ENCODE measurements around the gene SLC26A6. TPM values are rescaled to one million over a fixed set of nuclear protein-coding genes. Genes with fewer than 3 reads are reported as not detected.

The SLC26A6 gene
- polyA plus RNA-seq, 1 experiment, result 23.1 TPM

GRCh38 chr3:48634661-48635221, 520 bp downstream of the SLC26A6 start:
- Histone ChIP-seq H3K4me3 (ENCODE audit: low read depth, low read length) (peak overlapping the region; percentile 86), H3K9me3 (ENCODE audit: control insufficient read depth, insufficient read depth, low read length) (peaks cover 3% of the 10 kb centered on the region; the same call in 1 of the 2 replicates), H3K27me3 (ENCODE audit: control insufficient read depth, insufficient read depth, low read length) (peaks cover under 1% of the 10 kb centered on the region), H3K27ac (ENCODE audit: low read depth, low read length) (peak overlapping the region; percentile 47)
- DNase-seq (ENCODE audit: low read depth, low spot score), result no peak
- CTCF ChIA-PET, result interaction anchor here (0.6 to 2.7 kb wide), 13 partner anchors 10 to 199 kb away, joined by 3 to 18 read pairs (median 4); partner anchors contain the start of genes CELSR3 and NCKIPSD
- POLR2A ChIA-PET, result interaction anchor here (0.9 to 2.2 kb wide), 11 partner anchors 12 to 162 kb away, joined by 3 to 19 read pairs (median 5); partner anchors contain the start of gene CELSR3
- TF ChIP-seq, protein P1, sequence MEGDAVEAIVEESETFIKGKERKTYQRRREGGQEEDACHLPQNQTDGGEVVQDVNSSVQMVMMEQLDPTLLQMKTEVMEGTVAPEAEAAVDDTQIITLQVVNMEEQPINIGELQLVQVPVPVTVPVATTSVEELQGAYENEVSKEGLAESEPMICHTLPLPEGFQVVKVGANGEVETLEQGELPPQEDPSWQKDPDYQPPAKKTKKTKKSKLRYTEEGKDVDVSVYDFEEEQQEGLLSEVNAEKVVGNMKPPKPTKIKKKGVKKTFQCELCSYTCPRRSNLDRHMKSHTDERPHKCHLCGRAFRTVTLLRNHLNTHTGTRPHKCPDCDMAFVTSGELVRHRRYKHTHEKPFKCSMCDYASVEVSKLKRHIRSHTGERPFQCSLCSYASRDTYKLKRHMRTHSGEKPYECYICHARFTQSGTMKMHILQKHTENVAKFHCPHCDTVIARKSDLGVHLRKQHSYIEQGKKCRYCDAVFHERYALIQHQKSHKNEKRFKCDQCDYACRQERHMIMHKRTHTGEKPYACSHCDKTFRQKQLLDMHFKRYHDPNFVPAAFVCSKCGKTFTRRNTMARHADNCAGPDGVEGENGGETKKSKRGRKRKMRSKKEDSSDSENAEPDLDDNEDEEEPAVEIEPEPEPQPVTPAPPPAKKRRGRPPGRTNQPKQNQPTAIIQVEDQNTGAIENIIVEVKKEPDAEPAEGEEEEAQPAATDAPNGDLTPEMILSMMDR (IDR thresholded peaks at IDR 0.05; ENCODE audit: low read depth, low read length), result no peak

- peaks cover 3% of the 10 kb centered on the region; the same call in 1 of the 2 replicates for H3K9me3 ChIP-seq (ENCODE audit: control insufficient read depth, insufficient read depth, low read length)
- H3K4me3 ChIP-seq (ENCODE audit: low read depth, low read length), result peak overlapping the region; percentile 86
- DNase-seq (ENCODE audit: low read depth, low spot score), result no peak
- H3K27me3 ChIP-seq (ENCODE audit: control insufficient read depth, insufficient read depth, low read length), result no peaks in the 10 kb centered on the region
- TF ChIP-seq, protein P1 (IDR thresholded peaks at IDR 0.05; ENCODE audit: low read depth, low read length), result no peak
- H3K27ac ChIP-seq (ENCODE audit: low read depth, low read length), result no peak overlapping the region
- POLR2A ChIA-PET, result interaction anchor here (0.6 kb wide), 1 partner anchor 32 kb away, joined by 5 read pairs; no protein-coding TSS in a partner anchor
- CTCF ChIA-PET, result interaction anchor here (2.7 kb wide), 1 partner anchor 29 kb away, joined by 13 read pairs; the partner anchor contains the start of gene CELSR3
Measured at GRCh38 chr3:48633743-48634142, 1.5 kb downstream of the SLC26A6 start.

GRCh38 chr3:48633256-48633655, 2.0 kb downstream of the SLC26A6 start:
- no peak overlapping the region for H3K27ac ChIP-seq (ENCODE audit: low read depth, low read length)
- POLR2A ChIA-PET, result interaction anchor here (0.6 kb wide), 1 partner anchor 32 kb away, joined by 5 read pairs; no protein-coding TSS in a partner anchor
- DNase-seq (ENCODE audit: low read depth, low spot score), result no peak
- CTCF ChIA-PET, result no interaction called here
- H3K9me3 ChIP-seq (ENCODE audit: control insufficient read depth, insufficient read depth, low read length), result peaks cover 3% of the 10 kb centered on the region; the same call in 1 of the 2 replicates
- TF ChIP-seq, protein P1 (IDR thresholded peaks at IDR 0.05; ENCODE audit: low read depth, low read length), result no peak
- H3K27me3 ChIP-seq (ENCODE audit: control insufficient read depth, insufficient read depth, low read length), result no peaks in the 10 kb centered on the region
- no peak overlapping the region for H3K4me3 ChIP-seq (ENCODE audit: low read depth, low read length)

DNA sequence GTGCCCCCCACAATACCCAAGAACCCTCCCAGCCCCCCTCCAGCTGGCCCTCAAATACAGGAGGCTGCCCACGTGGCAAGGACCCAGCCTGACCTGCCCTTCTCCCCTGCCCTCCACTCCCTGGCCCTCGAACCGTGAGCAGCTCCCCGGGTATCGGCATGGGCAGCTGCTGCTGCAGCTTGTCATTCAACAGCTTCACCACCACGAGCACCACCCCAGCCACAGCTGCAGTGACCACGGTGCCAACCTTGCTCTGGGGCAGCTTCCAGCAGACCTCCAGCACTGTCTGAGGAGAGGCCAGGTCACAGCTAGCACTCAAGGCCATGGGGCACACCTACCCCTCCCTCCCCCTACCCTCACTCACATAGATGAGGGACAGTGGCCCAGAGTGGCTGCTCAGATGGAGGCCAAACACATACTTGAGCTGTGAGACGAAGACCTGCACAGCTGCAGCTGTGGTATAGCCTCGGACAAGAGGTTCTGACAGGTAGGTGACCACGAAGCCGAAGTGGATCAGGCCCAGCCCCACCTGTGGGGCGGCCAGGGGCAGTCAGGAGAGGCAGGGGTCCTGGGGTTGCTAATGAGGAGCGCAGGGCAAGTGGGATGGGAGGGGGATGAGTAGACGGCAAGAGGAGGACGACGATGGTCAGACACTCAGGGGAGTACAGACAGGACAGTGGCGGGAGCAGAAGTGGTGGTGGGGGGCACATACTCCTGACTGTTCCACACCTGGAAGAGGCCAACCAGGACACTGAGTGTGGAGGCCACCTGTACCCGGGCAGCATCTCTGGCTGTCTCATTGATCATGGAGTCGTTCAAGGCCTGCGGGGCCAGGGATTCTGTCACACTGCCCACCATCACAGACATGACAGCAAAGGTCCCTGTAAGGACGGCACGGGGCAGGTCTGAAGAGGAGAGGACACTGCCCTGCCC, 3.5 kb downstream of the SLC26A6 start:
- DNase-seq (ENCODE audit: low read depth, low spot score), result no peak
- CTCF ChIA-PET, result no interaction called here

More for the DNA sequence above, 3.5 kb downstream of the SLC26A6 start:
- Histone ChIP-seq H3K9me3 (ENCODE audit: control insufficient read depth, insufficient read depth, low read length) (peaks cover 3% of the 10 kb centered on the region; the same call in 1 of the 2 replicates), H3K27ac (ENCODE audit: low read depth, low read length) (no peak overlapping the region), H3K4me3 (ENCODE audit: low read depth, low read length) (no peak overlapping the region), H3K27me3 (ENCODE audit: control insufficient read depth, insufficient read depth, low read length) (no peaks in the 10 kb centered on the region)
- TF ChIP-seq, protein P1 (IDR thresholded peaks at IDR 0.05; ENCODE audit: low read depth, low read length), result no peak
- POLR2A ChIA-PET, result no interaction called here
